GM18519 (cell line): Measurements from ENCODE around the gene STMND1.

Experiments used
- ATAC-seq: cut with Tn5 transposase; IDR thresholded peaks from one replicate; pipeline ENCODE4 v1.9.1; 2021; ENCODE audit warnings: mild to moderate bottlenecking, moderate library complexity; ENCODE audit not compliant: unreplicated experiment, low FRiP score

STMND1 gene

DNA sequence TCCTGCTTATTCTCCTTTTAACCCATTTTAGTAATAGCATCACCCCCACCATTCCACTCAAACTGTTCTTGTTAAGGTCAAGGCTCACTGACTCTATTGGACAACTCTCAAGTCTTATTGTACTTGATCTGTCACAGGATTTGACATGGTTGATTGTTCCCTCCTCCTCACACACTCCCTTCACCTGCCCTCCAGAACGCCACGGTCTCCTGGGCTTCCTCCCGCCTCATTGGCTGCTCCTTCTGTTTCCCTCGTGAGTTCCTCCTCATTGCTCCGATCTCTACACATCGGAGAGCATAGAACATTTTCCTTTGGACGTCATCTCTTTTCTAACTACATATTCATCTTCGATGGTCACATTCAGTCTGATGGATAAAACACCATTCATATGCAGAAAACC, 55.1 kb downstream of the STMND1 start:
- ATAC-seq, result no peak

DNA sequence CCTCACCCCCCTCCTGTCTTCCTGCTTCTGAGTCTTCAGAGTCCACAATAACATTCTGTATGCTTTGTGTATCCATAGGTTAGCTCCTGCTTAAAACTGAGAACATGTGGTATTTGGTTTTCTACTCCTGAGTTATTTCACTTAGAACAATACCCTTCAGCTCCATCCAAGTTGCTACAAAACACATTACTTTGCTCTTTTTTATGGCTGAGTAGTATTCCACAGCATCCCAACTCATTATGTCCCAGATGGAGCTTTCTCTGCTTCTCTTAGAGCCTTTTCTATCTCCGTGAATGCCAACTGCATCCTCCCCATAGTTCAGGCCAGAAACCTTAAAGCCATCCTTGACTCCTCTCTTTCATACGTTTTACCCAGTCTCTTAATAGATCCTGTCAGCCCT, 55.8 kb downstream of the STMND1 start:
- no peak for ATAC-seq

- ATAC-seq, result no peak
Observed at GRCh38 chr6:17159240-17159639, 57.4 kb downstream of the STMND1 start.

GRCh38 chr6:17161076-17161475, 59.2 kb downstream of the STMND1 start:
- ATAC-seq, result no peak

GRCh38 chr6:17165383-17165782, 63.5 kb downstream of the STMND1 start:
- ATAC-seq, result no peak

- ATAC-seq, result no peak
Observed at GRCh38 chr6:17167327-17167979, 65.6 kb downstream of the STMND1 start.

DNA sequence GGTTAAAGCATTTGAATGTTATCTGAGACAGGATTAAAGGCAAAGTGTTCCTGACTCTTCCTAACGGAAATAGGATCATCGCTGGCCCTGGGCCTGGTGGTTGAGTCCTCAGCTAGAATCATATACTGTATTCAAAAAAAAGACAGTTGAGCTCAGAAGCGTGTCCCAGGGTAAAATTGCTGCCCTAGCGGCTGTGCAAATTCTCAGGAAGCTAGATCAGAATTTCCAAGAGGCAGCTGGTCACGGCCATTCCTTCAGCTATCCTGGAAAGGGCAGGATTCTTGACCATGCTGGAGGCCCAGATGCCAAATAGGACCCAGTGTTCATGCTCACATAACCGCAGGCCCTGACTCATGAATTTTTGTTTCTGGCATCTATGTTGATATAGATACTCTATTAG, 67.4 kb downstream of the STMND1 start:
- no peak for ATAC-seq

- ATAC-seq, result no peak
Observed at GRCh38 chr6:17169711-17170110, 67.9 kb downstream of the STMND1 start.

DNA sequence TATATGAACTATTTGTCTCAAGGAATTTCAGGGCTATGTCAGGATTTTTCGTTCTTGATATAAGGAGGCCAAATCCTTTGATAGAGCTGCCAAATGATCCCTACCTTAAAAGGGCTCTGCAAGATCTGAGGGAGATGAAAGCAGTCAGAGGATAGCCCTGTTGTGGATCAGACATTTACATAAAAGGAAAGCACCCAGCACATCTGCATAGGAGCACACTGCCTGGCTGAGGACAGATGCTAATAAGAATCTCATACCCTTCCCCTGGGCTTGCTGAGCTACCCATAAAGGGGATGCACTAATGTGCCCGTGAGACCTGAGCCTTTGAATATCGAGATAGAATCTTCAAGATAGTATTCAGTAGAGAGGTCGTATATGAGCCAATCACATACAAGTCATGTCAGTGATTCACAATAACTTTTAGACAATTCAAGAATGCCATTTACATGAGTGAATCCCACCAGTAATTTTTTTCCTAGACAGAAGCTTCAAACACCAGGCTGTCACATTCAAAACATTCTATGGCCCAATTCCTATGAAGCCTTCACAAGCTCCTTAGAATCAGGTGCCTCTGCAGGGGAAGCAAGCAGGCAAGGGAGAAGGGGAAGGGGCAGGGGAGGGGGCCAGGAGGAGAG, 71.1 kb downstream of the STMND1 start:
- ATAC-seq, result no peak

DNA sequence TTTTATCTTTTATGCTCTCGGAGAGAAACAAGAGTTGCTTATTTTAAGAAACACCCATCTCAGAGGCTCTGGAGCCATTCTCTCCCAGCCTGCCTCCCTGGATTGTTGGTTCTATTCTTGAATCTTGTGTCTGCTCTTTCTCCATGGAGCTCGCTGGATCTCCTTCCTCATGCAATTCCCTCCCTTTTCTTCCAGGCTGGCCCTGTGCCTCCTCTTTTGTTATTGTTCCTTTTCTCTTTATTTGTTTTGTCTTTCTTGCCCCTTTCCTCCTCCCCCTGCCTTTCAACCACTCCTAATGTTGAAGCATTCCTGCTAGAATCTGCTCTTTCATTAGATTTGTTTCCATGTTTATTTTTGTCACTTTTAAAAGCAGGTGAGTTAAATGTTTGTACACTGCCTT, 76.5 kb downstream of the STMND1 start:
- no peak for ATAC-seq

DNA sequence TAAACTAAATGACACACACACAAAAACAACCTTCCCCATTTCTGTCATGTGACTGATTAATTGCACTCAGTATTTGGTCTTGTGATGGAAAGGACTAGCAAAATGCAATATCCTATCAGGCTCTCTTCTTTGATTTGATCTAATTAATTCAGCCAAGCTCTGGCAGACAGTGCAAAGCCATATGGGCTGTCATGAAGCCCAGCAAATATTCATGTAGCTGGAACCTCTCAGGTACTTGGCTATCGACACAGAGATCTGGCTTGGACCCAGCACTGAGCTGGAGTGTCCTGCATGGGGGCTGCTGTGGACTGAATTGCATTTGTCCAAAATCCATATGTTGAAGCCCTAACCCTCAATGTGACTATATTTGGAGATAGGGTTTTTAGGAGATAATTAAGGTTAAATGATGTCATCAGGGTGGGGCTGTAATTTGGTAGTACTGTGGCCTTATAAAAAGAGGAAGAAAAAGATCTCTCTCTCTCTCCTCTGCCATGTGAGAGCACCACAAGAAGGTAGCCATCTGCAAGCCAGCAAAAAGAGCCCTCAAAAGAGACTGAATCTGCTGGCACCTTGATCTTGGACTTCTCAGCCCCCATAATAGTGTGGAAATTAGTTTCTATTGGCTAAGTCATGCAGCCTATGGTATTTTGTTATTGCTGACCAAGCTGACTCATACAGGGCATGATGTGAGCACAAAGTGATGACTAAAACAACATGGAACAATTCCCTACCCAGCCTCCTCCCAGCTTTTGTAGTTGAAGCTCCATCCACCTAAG, 77.1 kb downstream of the STMND1 start:
- no peak for ATAC-seq

- no peak for ATAC-seq
Observed at GRCh38 chr6:17179530-17180073, 77.8 kb downstream of the STMND1 start.
